K562 (cell line): ENCODE data around the gene TNNT1. TPM values are rescaled to one million over a fixed set of nuclear protein-coding genes. Genes with fewer than 3 reads are reported as not detected.

Experiments used
- ARHGAP35 ChIP-seq: fragments of 450-650 bp; IDR thresholded peaks from 2 replicates; pipeline ENCODE4 v1.6.1; 2018; ENCODE audit not compliant: partially characterized antibody
- FOXJ2 ChIP-seq: fragments of 200-800 bp; sonication (Bioruptor generic); IDR thresholded peaks from 2 replicates; pipeline ENCODE4 v1.6.1; 2016; ENCODE audit warnings: missing genetic modification characterization, missing compliant biosample characterization
- FOXJ3 ChIP-seq: sonication (generic); formaldehyde crosslinking; IDR thresholded peaks from 2 replicates; pipeline ENCODE4 v1.4.0; 2020; ENCODE audit warnings: mild to moderate bottlenecking, missing genetic modification reagents
- FUS ChIP-seq: fragments of 200-400 bp; formaldehyde crosslinking; optimal IDR thresholded peaks from 2 replicates; pipeline ENCODE3; 2017; ENCODE audit warnings: low read depth, low read length
- HDAC1 ChIP-seq, 2 experiments: fragments of 450-650 bp; IDR thresholded peaks; 2 replicates each; pipeline ENCODE4 v1.6.1; 2016 to 2017; ENCODE audit warnings: inconsistent platforms in 1 of 2, mild to moderate bottlenecking in 1 of 2, moderate library complexity in 1 of 2
- PHB ChIP-seq: fragments of 250-450 bp; sonication (Bioruptor Pico); IDR thresholded peaks from 2 replicates; pipeline ENCODE4 v1.5.0; 2021
- POLR2AphosphoS2 ChIP-seq: IDR thresholded peaks from 2 replicates; pipeline ENCODE4 v1.6.1; 2012; ENCODE audit warnings: low read length, improper control_type of control experiment
- POLR3G ChIP-seq: IDR thresholded peaks from 2 replicates; pipeline ENCODE4 v1.6.1; 2011; ENCODE audit not compliant: insufficient read length, insufficient replicate concordance; ENCODE audit errors: extremely low read depth
- SIX5 ChIP-seq, 2 experiments: IDR thresholded peaks; 2 replicates each; pipeline ENCODE4 v1.6.1; 2011; ENCODE audit warnings: low read length in 2 of 2, borderline replicate concordance in 1 of 2, low read depth in 1 of 2, mild to moderate bottlenecking in 1 of 2, moderate library complexity in 1 of 2; ENCODE audit not compliant: insufficient read depth in 1 of 2
- SRSF1 ChIP-seq: fragments of 200-400 bp; formaldehyde crosslinking; IDR thresholded peaks from 2 replicates; pipeline ENCODE4 v1.6.1; 2017; ENCODE audit warnings: mild to moderate bottlenecking, low read depth, low read length, moderate library complexity
- TRIM28 ChIP-seq: fragments of 450-650 bp; IDR thresholded peaks from 2 replicates; pipeline ENCODE4 v1.6.1; 2017
- ZBED1 ChIP-seq: IDR thresholded peaks from 2 replicates; pipeline ENCODE4 v1.6.1; 2014
- ZNF140 ChIP-seq: fragments of 250-450 bp; sonication (Bioruptor Pico); IDR thresholded peaks from 2 replicates; pipeline ENCODE4 v1.8.0; 2021; ENCODE audit warnings: moderate library complexity, mild to moderate bottlenecking, inconsistent platforms
- ZNF175 ChIP-seq: fragments of 200-800 bp; sonication (Bioruptor generic); IDR thresholded peaks from 2 replicates; pipeline ENCODE4 v1.6.1; 2016; ENCODE audit warnings: low read depth, mild to moderate bottlenecking, missing genetic modification characterization, missing compliant biosample characterization
- ZNF239 ChIP-seq: fragments of 250-450 bp; sonication (Bioruptor Pico); IDR thresholded peaks from 2 replicates; pipeline ENCODE4 v1.4.0; 2020; ENCODE audit warnings: mild to moderate bottlenecking
- ZNF407 ChIP-seq: fragments of 450-650 bp; IDR thresholded peaks from 2 replicates; pipeline ENCODE4 v1.6.1; 2016; ENCODE audit warnings: low read depth
- ZNF79 ChIP-seq: fragments of 250-450 bp; sonication (Bioruptor Pico); IDR thresholded peaks from 2 replicates; pipeline ENCODE4 v1.4.0; 2020; ENCODE audit warnings: low read depth, mild to moderate bottlenecking, moderate library complexity
- polyA plus RNA-seq, 8 experiments: library from polyadenylated mRNA; depleted of rRNA in 4 of 8; stranded (reverse) in 5 of 8; unstranded in 3 of 8; fragments of >200 nt; fragmentation: Nextera tagmentation in 2 of 8; fragmentation: Illumina TruSeq in 1 of 8; extraction: Ambion mirVana in 2 of 8; extraction: Trizol in 1 of 8; gene quantifications; 2 replicates each; pipeline versions ENCODE4 v1.2.1 to v1.2.3, GENCODE V29; 2011 to 2014; ENCODE audit warnings: inconsistent platforms in 1 of 8, missing spikeins in 1 of 8
- total RNA-seq, 7 experiments: library from RNA; depleted of rRNA in 6 of 7; stranded (reverse); fragments of >200 nt in 6 of 7; fragmentation: Illumina TruSeq in 2 of 7; extraction: Trizol in 2 of 7; gene quantifications; 2 replicates each; pipeline versions ENCODE4 v1.2.1 to v1.2.3, GENCODE V29; 2011 to 2021; ENCODE audit warnings: low replicate concordance in 1 of 7
- TF ChIP-seq, protein P1 (sequence below): fragments of 150-350 bp; IDR thresholded peaks from 2 replicates; pipeline ENCODE4 v1.6.1; 2014; ENCODE audit warnings: low read depth, mild to moderate bottlenecking, low read length, borderline replicate concordance

TNNT1 gene
- total and polyA plus RNA-seq, 9 of the 15 experiments (the other 6 are each of a cell fraction or from before 2014, with no cell fraction given) = 31.8 to 390 (median 227) TPM

DNA sequence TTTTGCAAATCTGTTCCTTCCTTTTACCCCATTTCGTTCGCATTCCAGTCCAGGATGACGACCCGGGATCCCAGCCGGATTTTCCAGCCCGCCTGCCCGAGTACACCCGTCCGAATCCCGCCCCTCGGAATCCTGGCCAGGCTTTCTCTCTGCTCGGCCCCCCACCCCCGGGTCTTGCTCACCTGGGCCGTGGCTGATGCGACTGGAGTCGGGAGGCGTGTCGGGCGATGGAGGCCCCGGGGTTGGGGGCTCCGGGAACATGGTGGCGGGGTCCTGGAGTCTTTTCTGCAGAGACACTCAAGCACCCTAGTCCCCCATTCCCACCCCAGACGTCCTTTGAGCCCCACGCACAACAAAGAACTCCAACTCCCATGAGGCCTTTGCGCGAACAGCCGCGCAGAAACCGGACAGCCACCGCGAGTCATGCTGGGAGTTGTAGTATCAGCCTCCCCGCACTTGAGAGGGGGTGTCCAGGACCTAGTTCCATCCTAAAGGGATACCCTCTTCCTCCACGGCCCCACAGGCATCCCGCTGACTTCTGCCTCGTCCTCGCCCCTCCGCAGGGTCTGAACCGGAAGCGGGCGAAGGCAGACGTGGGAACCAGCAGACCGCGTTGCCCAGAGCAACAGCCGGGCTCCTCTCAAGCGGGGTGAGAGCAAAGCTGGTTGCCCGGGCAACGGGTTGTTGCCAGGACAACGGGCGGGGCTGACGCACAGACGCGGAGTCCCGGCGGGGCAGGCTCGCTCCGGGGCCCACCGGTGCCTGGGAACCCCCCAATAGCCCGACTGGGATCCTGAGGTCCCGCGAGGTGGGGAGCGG is 30.0 kb upstream of the TNNT1 start (continued):
- no peak for TF ChIP-seq ZNF407
- TF ChIP-seq, protein P1, sequence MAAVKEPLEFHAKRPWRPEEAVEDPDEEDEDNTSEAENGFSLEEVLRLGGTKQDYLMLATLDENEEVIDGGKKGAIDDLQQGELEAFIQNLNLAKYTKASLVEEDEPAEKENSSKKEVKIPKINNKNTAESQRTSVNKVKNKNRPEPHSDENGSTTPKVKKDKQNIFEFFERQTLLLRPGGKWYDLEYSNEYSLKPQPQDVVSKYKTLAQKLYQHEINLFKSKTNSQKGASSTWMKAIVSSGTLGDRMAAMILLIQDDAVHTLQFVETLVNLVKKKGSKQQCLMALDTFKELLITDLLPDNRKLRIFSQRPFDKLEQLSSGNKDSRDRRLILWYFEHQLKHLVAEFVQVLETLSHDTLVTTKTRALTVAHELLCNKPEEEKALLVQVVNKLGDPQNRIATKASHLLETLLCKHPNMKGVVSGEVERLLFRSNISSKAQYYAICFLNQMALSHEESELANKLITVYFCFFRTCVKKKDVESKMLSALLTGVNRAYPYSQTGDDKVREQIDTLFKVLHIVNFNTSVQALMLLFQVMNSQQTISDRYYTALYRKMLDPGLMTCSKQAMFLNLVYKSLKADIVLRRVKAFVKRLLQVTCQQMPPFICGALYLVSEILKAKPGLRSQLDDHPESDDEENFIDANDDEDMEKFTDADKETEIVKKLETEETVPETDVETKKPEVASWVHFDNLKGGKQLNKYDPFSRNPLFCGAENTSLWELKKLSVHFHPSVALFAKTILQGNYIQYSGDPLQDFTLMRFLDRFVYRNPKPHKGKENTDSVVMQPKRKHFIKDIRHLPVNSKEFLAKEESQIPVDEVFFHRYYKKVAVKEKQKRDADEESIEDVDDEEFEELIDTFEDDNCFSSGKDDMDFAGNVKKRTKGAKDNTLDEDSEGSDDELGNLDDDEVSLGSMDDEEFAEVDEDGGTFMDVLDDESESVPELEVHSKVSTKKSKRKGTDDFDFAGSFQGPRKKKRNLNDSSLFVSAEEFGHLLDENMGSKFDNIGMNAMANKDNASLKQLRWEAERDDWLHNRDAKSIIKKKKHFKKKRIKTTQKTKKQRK = no peak
- TF ChIP-seq POLR2AphosphoS2 = no peak
- TF ChIP-seq FUS = no peak
- no peak for TF ChIP-seq ZNF239
- peak; percentile 67; the same call in 1 of the 2 replicates for TF ChIP-seq ZNF175 (CRISPR knock-in tag)
- TF ChIP-seq TRIM28 = no peak
- no peak for TF ChIP-seq FOXJ3
- TF ChIP-seq POLR3G = no peak
- TF ChIP-seq ZBED1 = no peak
- no peak for TF ChIP-seq PHB
- TF ChIP-seq ZNF140 (CRISPR knock-in tag) = no peak
- no peak for TF ChIP-seq ARHGAP35
- TF ChIP-seq SRSF1 = no peak
- TF ChIP-seq ZNF79 = no peak
- TF ChIP-seq SIX5 (IDR thresholded peaks at IDR 0.05; ENCODE audit: borderline replicate concordance in 1 of 2, insufficient read depth in 1 of 2, low read depth in 1 of 2, low read length in 2 of 2) = peak; percentile 94 to 96
- peak; percentile 47; the same call in 1 of the 2 replicates for TF ChIP-seq FOXJ2 (tag)
- no peak for TF ChIP-seq HDAC1 (IDR thresholded peaks at IDR 0.05)
